Activated T-cell treated with anti-CD3 and anti-CD28 coated beads, Interleukin-2, amount 50 U/mL, for 72 hours (primary cell): ENCODE results near the gene HID1. TPM values are rescaled to one million over a fixed set of nuclear protein-coding genes. Genes with fewer than 3 reads are reported as not detected.
"Not testable (repeated sequence)": the region's sequence is repeated elsewhere in the genome, so short reads cannot be mapped to it uniquely, and the experiment has no call there.

ENCODE experiments used
- ATAC-seq, 2 donors: fragments of 150-1000 bp; cut with Tn5 transposase; replicated peaks in 1 of 2; 2 replicates each; pipeline ENCODE4 v1.10.0; 2021; ENCODE audit warnings: moderate library complexity in 2 of 2, mild to moderate bottlenecking in 1 of 2
- DNase-seq, 2 donors: peaks; one replicate each; pipeline ENCODE4 v3.0.0; 2021 to 2022; ENCODE audit warnings: mixed read lengths in 1 of 2
- H3K27ac Mint-ChIP-seq: one replicate; pipeline ENCODE4 v1.8.0; 2022; ENCODE audit warnings: mild to moderate bottlenecking, moderate library complexity, mixed read lengths
- H3K27me3 Mint-ChIP-seq: one replicate; pipeline ENCODE4 v1.8.0; 2022; ENCODE audit warnings: low read depth, mixed read lengths
- H3K36me3 Mint-ChIP-seq, 2 donors: one replicate each; pipeline ENCODE4 v1.8.0; 2022; ENCODE audit warnings: mixed read lengths in 2 of 2, mild to moderate bottlenecking in 1 of 2; ENCODE audit not compliant: insufficient read depth in 2 of 2
- H3K4me1 Mint-ChIP-seq: one replicate; pipeline ENCODE4 v1.8.0; 2022; ENCODE audit warnings: low read depth, mixed read lengths
- H3K4me3 Mint-ChIP-seq, 2 donors: one replicate each; pipeline ENCODE4 v1.8.0; 2022; ENCODE audit warnings: mild to moderate bottlenecking in 2 of 2, mixed read lengths in 2 of 2, moderate library complexity in 2 of 2
- H3K9me3 Mint-ChIP-seq, 2 donors: one replicate each; pipeline ENCODE4 v1.8.0; 2022; ENCODE audit warnings: mixed read lengths in 2 of 2
- total RNA-seq, 2 donors: library from RNA; stranded (reverse); gene quantifications; one replicate each; pipeline ENCODE4 v1.2.3, GENCODE V29; 2022

The HID1 gene
- total RNA-seq, 2 donors from 2014 or later = 7.3 to 7.4 TPM

- peaks cover 20% of the 10 kb centered on the region for H3K4me1 Mint-ChIP-seq
- no peak overlapping the region for H3K4me3 Mint-ChIP-seq
- no peaks in the 10 kb centered on the region for H3K36me3 Mint-ChIP-seq
- H3K27ac Mint-ChIP-seq = no peak overlapping the region
- H3K9me3 Mint-ChIP-seq = no peaks in the 10 kb centered on the region
- ATAC-seq (no peak), DNase-seq (no peak)
- H3K27me3 Mint-ChIP-seq = no peaks in the 10 kb centered on the region
These were observed 35.8 kb upstream of the HID1 start for GRCh38 chr17:75008373-75008772.

GRCh38 chr17:75006653-75007052, 34.1 kb upstream of the HID1 start:
- Mint-ChIP-seq H3K36me3 (no peaks in the 10 kb centered on the region), H3K4me1 (peaks cover 10% of the 10 kb centered on the region), H3K4me3 (no peak overlapping the region), H3K9me3 (no peaks in the 10 kb centered on the region), H3K27ac (no peak overlapping the region), H3K27me3 (no peaks in the 10 kb centered on the region)
- ATAC-seq (no peak), DNase-seq (no peak)

GRCh38 chr17:75006084-75006483, 33.5 kb upstream of the HID1 start:
- H3K27me3 Mint-ChIP-seq, ATAC-seq, H3K9me3 Mint-ChIP-seq, DNase-seq, H3K36me3 Mint-ChIP-seq, H3K4me3 Mint-ChIP-seq, H3K27ac Mint-ChIP-seq, H3K4me1 Mint-ChIP-seq: not testable (repeated sequence)

- no peak overlapping the region for H3K27ac Mint-ChIP-seq
- no peaks in the 10 kb centered on the region for H3K36me3 Mint-ChIP-seq
- no peaks in the 10 kb centered on the region for H3K9me3 Mint-ChIP-seq
- H3K4me1 Mint-ChIP-seq = no peaks in the 10 kb centered on the region
- no peak overlapping the region for H3K4me3 Mint-ChIP-seq
- H3K27me3 Mint-ChIP-seq = no peaks in the 10 kb centered on the region
- ATAC-seq (no peak), DNase-seq (no peak)
These were observed 32.7 kb upstream of the HID1 start for GRCh38 chr17:75005291-75005690.

GRCh38 chr17:75004371-75004770, 31.8 kb upstream of the HID1 start:
- no peaks in the 10 kb centered on the region for H3K9me3 Mint-ChIP-seq
- DNase-seq = no peak
- H3K4me1 Mint-ChIP-seq = no peaks in the 10 kb centered on the region
- H3K27me3 Mint-ChIP-seq = no peaks in the 10 kb centered on the region
- no peak for ATAC-seq
- H3K27ac Mint-ChIP-seq = no peak overlapping the region
- no peaks in the 10 kb centered on the region for H3K36me3 Mint-ChIP-seq
- no peak overlapping the region for H3K4me3 Mint-ChIP-seq

GRCh38 chr17:75003957-75004355, 31.4 kb upstream of the HID1 start:
- no peaks in the 10 kb centered on the region for H3K4me1 Mint-ChIP-seq
- H3K27me3 Mint-ChIP-seq = no peaks in the 10 kb centered on the region
- no peaks in the 10 kb centered on the region for H3K36me3 Mint-ChIP-seq
- no peak for DNase-seq
- no peak for ATAC-seq
- H3K27ac Mint-ChIP-seq = no peak overlapping the region
- H3K4me3 Mint-ChIP-seq = no peak overlapping the region
- H3K9me3 Mint-ChIP-seq = no peaks in the 10 kb centered on the region

- Mint-ChIP-seq H3K4me3 (no peak overlapping the region), H3K27me3 (no peaks in the 10 kb centered on the region), H3K27ac (no peak overlapping the region), H3K4me1 (no peaks in the 10 kb centered on the region), H3K36me3 (no peaks in the 10 kb centered on the region), H3K9me3 (no peaks in the 10 kb centered on the region)
- ATAC-seq (no peak), DNase-seq (no peak)
These were observed 30.8 kb upstream of the HID1 start for GRCh38 chr17:75003070-75003956.

GRCh38 chr17:75001915-75002843, 29.6 kb upstream of the HID1 start:
- no peaks in the 10 kb centered on the region for H3K36me3 Mint-ChIP-seq
- no peak for DNase-seq

GRCh38 chr17:74999523-74999922, 27.0 kb upstream of the HID1 start:
- no peak for DNase-seq
- H3K9me3 Mint-ChIP-seq = no peaks in the 10 kb centered on the region
- no peaks in the 10 kb centered on the region for H3K4me1 Mint-ChIP-seq
- no peaks in the 10 kb centered on the region for H3K27me3 Mint-ChIP-seq
- ATAC-seq = no peak
- no peak overlapping the region for H3K4me3 Mint-ChIP-seq
- no peak overlapping the region for H3K27ac Mint-ChIP-seq
- H3K36me3 Mint-ChIP-seq = no peaks in the 10 kb centered on the region

More at GRCh38 chr17:75001915-75002843, 29.6 kb upstream of the HID1 start:
- no peaks in the 10 kb centered on the region for H3K27me3 Mint-ChIP-seq
- no peaks in the 10 kb centered on the region for H3K9me3 Mint-ChIP-seq
- H3K4me1 Mint-ChIP-seq = no peaks in the 10 kb centered on the region
- H3K4me3 Mint-ChIP-seq = no peak overlapping the region
- no peak for ATAC-seq
- H3K27ac Mint-ChIP-seq = no peak overlapping the region

GRCh38 chr17:74998783-74999182, 26.2 kb upstream of the HID1 start:
- no peaks in the 10 kb centered on the region for H3K27me3 Mint-ChIP-seq
- H3K27ac Mint-ChIP-seq = no peak overlapping the region
- no peak overlapping the region for H3K4me3 Mint-ChIP-seq
- H3K9me3 Mint-ChIP-seq = no peaks in the 10 kb centered on the region
- no peaks in the 10 kb centered on the region for H3K36me3 Mint-ChIP-seq
- no peak for ATAC-seq
- DNase-seq = no peak
- no peaks in the 10 kb centered on the region for H3K4me1 Mint-ChIP-seq

- Mint-ChIP-seq H3K4me1 (no peaks in the 10 kb centered on the region), H3K27ac (no peak overlapping the region), H3K27me3 (no peaks in the 10 kb centered on the region), H3K4me3 (no peak overlapping the region), H3K36me3 (no peaks in the 10 kb centered on the region), H3K9me3 (no peaks in the 10 kb centered on the region)
- no peak for DNase-seq
- no peak for ATAC-seq
These were observed 23.3 kb upstream of the HID1 start for GRCh38 chr17:74995847-74996246.

- no peaks in the 10 kb centered on the region for H3K9me3 Mint-ChIP-seq
- H3K4me1 Mint-ChIP-seq = no peaks in the 10 kb centered on the region
- ATAC-seq (no peak), DNase-seq (no peak)
- H3K27ac Mint-ChIP-seq = no peak overlapping the region
- no peak overlapping the region for H3K4me3 Mint-ChIP-seq
- H3K36me3 Mint-ChIP-seq = no peaks in the 10 kb centered on the region
- no peaks in the 10 kb centered on the region for H3K27me3 Mint-ChIP-seq
These were observed 21.9 kb upstream of the HID1 start for GRCh38 chr17:74994440-74994839.

GRCh38 chr17:74992223-74992622, 19.7 kb upstream of the HID1 start:
- no peak for DNase-seq
- Mint-ChIP-seq H3K9me3 (no peaks in the 10 kb centered on the region), H3K27ac (no peak overlapping the region), H3K36me3 (no peaks in the 10 kb centered on the region), H3K4me1 (peaks cover 1% of the 10 kb centered on the region), H3K4me3 (no peak overlapping the region), H3K27me3 (peaks cover 1% of the 10 kb centered on the region)
- ATAC-seq = no peak
